ENCODE measurements around the gene ARHGAP8.

ARHGAP8 gene

DNA sequence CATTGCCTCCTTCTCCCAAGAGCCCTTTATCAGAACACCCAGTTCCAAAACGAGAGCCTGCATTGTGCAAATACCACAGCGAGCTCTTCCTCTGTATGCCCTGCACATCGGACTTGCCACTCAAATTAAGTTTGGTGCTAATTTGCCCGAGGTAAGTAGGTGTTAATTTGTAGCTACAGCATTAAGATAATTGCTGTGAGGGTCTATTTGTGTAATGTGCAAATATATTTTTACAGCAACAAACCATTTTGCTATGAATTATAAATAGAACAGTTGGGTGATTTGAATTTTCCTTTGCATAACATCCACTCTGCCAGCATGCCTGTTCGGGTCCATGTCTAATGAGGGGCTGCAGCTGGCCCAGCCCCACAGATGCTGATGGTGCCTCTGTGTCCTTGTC lies 8.1 kb downstream of the ARHGAP8 start:
- in situ Hi-C loops (cut with HindIII; ENCODE audit: low sequenced_read_pairs), result no loop called here

DNA sequence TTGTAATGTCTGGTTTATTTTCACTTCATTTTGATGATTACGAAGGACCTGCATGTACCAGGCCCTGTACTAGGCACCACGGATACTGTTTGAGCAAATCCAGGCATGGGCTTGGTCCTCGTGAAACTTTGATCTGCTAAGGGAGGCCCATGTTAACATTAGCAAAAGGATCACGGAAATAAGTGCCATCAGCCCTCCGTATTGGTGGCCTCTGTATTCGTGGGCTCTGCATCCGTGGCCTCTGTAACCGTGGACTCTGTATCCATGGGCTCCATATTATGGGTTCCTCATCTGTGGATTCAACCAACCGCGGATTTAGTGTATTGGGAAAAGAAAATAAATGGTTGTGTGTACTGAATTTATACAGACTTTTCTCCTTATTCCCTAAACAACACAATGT lies 8.7 kb downstream of the ARHGAP8 start:
- in situ Hi-C loops (cut with HindIII; ENCODE audit: low sequenced_read_pairs), result no loop called here

DNA sequence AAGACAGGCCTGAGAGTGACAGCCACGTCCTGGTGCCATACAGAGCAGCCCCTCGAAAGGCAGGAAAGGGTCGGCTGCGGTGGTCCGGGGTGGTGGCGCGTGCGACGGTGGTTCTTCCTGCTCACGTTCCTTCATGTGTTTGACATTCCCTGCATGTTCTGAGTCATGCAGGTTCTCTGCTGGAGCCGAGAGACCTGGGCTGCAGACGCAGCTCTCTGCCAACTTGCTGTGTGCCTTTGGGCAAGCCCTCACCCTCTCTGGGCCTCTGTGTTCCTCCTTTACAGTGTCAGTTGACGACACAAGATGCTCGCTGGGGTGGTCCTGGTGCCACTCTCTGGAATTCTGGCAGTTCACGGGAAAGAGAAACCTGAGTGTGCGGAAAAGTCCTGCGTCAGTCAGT lies 12.0 kb downstream of the ARHGAP8 start:
- in situ Hi-C loops (cut with HindIII; ENCODE audit: low sequenced_read_pairs), result no loop called here

DNA sequence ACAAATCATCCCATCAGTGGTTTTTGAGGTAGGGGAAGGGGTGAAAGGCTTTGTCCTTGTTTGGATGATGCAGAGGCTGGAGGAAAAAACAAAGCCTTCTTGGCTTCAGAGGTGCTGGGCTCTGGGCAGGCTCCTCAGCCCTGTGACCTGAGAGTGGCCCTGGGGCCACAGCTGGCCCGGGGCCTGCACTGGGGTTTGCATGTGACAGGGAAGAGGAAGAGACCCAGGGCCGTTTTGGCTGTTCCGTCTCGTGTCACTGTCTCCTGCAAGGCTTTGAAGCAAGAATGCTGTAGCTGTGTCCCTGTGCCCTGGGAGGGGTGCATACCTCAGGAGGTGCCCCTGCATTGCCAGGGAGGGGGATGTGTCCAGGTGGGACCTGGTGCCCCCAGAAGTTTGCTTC lies 12.6 kb downstream of the ARHGAP8 start:
- in situ Hi-C loops (cut with HindIII; ENCODE audit: low sequenced_read_pairs), result no loop called here

DNA sequence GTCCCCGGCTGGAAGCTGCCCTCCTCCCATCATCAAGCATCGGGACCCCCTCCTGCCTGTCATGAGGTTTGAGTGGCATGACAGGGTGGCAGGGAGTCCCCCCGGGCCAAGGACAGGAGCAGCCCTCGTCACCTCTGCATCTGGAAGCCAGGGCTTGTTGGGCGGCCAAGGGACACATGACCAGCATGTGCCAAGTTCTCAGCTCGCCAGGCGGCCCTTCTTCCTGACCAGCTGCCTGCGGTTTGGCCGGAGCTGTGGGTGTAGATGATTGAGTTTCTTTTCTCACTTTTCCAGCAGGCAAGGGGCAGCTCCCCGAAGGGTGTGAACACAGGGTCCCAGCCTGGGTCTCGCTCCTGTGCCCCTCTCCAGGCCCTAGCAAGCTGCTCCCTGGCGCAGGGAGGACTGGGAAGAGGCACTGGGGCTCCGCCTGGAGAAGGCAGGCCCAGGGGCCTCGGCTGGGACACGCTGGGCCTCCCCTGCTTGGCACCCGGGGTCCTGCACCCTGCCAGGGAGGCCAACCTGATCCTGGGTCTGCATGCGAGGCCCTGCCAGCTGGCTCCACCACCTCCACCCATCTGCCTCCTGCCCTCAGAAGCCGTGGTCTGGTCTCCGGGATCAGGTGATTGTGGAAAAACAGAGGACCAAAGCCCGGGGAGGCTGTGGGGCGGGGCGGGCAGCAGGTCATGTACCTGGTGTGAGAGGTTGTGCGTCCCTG lies 13.4 kb downstream of the ARHGAP8 start:
- in situ Hi-C loops (cut with HindIII; ENCODE audit: low sequenced_read_pairs), result no loop called here

DNA sequence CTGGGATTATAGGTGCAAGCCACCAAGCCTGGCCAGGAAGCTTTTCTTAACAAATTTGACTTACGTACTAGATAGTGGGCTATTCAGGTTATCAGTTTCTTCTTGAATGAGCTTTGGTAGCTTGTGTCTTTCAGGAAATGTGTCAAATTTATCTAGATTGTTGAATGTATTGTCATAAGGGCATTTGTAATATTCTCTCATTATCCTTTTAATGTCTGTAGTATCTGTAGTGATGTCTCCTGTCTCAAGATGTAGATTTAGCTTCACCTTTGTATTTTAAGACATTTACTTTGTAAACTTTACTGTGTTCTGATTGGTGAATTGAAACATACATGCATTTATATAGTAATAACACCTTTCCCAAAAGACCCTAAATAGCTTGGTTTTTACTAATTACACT lies 20.7 kb downstream of the ARHGAP8 start:
- in situ Hi-C loops (cut with HindIII; ENCODE audit: low sequenced_read_pairs), result no loop called here

DNA sequence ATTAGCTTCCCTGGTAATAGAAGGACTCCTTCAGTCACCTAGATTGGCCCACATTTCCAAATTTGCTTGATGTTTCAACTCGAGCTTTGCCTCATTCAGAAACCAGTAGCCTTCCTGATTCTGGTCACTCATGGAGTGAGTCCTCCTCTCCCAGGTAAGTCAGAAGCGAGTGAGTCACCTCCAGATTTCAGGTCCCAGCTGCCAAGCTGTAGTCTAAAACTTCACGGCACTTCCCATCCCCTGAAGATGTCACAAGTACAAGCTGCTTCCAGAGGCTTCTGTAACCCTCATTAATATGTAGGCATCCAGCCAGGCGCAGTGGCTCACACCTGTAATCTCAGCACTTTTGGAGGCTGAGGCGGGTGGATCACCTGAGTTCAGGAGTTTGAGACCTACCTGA lies 23.5 kb downstream of the ARHGAP8 start:
- in situ Hi-C loops (cut with HindIII; ENCODE audit: low sequenced_read_pairs), result no loop called here

DNA sequence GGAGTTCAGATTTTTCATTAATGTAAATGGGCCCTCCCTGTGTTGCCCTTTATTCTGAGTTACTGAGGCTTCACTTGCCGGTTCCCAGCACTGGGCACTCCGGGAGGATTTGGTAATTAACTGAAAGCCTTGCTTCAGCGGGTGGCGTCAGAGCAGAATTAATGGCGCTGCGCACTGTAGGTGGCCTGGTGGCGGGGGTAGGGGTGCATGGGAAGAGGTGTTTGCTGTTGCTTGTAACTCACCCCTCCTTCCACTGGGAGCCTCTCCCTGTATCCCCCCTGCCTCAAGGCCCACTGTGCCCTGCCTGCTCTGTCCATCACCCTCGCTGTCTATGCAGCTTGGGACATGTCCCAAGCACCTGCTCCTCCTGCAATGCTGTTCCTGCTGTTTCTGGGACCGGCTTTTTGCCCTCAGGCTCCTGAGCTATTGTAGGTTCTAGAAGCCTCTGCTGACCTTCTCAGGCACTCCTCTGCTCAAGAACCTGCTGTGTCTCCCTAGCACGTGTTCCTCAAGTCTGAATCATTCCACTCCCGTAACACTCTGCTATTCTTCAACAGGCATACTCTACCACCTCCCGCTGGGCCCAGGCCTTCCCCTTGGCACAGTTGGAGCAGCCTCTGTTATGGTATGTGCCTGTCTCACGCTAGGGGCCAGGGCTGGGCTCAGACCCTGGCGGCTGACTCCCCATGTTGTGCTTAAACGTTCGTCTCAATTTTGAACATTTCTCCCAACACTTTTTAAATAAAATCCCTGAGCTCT lies 24.4 kb downstream of the ARHGAP8 start:
- in situ Hi-C loops (cut with HindIII; ENCODE audit: low sequenced_read_pairs), result no loop called here

DNA sequence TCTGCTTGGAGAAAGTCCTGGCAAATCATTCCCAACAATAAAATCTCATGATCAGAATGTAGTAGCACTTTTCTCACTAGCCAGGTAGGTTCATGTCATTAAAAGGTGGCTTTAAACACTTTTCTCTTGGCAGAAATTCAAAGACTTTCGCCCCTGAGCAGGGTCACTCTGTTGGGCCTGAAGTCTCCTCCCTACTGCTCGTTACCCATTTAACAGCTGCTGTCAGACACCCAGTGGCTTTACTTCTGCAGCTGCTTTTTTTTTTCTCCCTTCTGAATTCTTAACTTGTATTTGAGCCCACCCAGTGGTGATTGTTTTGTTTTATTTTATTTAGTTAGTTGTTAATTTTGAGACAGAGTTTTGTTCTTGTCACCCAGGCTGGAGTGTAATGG lies 25.0 kb downstream of the ARHGAP8 start:
- in situ Hi-C loops (cut with HindIII; ENCODE audit: low sequenced_read_pairs), result no loop called here

DNA sequence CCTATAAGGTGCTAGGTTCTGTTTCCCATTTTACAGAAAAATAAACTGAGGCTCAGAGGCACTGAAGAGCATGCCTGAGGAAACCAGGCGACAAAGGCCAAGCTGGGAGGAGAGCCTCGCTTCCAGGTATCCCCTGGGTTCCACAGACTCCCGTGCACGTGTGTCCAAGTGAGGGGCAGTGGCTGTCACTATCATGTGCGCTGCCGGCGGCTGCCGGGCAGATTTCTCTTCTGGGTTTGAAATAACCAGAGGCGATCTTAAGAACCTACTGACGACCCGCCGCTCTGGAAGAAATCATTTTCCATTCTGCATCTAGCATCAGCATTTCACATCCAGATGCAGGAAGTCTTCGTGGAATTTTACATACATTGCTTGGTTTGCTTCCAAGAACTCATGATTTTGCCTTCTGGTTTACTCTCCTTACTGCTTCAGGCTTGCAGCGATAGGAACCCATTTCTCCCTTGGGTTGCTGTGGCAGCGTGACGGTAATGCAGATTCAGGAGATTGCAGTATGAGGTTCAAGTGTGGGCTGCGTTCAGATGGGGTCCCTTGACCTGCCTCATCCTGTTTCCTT lies 28.6 kb downstream of the ARHGAP8 start:
- in situ Hi-C loops (cut with HindIII; ENCODE audit: low sequenced_read_pairs), result no loop called here

DNA sequence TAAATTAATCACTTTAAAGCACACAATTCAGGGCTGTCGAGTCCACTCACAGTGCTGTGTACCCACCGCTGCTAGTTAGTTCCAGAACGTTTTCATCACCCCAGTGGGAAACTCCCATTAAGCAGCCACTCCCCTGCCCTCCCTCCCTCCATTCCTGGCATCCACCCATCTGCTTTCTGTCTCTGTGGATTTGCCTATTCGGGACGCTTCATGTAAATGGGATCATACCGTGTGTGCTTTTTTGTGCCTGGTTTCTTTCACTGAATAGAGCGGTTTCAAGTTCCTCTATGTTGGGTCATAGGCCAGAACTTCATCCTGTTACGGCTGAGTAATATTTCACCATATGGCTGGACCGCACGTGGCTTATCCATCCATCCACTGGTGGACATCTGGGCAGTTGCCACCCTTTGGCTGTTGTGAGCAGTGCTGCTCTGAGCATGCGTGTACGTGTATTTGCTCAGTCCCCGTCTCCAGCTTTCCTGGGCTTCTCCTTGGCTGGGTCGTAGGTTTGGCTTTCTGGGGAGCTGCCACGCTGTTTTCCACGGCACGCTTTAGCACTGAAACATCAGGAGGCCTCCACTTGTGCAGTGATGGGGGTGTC lies 30.1 kb downstream of the ARHGAP8 start:
- in situ Hi-C loops (cut with HindIII; ENCODE audit: low sequenced_read_pairs), result no loop called here

DNA sequence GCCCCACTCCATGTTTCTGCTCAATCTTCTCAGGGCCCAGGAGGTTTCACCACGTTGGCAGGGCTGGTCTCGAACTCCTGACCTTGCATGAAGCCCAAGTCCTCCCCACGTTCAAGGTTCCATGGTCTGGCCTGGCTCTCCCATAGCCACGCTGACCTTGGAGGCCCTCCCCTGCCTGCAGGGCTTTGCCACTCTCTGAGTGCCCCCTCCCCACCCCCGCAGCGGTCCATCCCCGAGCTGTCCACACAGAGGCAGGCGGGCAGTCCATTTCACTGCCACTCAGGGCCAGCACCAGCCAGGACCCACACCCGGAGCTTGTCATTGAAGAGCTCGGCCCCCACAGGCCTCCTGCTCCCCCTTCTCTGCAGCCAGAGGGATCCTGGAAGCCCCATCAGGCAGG lies 30.7 kb downstream of the ARHGAP8 start:
- in situ Hi-C loops (cut with HindIII; ENCODE audit: low sequenced_read_pairs), result no loop called here

DNA sequence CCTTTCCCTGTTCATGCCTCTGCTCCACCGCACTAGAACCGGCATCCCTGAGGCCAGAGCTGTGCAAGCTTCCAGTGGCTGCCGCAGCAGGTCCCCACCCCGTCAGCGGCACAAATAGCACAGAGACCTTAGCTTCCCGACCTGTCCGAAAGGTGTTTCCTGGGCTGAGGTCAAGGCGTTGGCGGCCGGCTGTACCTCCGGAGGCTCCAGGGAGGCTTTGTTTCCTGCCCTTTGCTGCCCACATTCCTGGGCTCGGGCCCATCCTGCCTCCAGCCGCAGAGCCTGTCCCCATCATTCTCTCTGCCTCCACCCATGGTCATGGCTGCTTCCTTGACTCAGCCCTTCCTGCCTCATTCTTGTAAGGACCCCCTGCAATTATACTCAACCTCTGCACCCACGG lies 31.2 kb downstream of the ARHGAP8 start:
- in situ Hi-C loops (cut with HindIII; ENCODE audit: low sequenced_read_pairs), result no loop called here

DNA sequence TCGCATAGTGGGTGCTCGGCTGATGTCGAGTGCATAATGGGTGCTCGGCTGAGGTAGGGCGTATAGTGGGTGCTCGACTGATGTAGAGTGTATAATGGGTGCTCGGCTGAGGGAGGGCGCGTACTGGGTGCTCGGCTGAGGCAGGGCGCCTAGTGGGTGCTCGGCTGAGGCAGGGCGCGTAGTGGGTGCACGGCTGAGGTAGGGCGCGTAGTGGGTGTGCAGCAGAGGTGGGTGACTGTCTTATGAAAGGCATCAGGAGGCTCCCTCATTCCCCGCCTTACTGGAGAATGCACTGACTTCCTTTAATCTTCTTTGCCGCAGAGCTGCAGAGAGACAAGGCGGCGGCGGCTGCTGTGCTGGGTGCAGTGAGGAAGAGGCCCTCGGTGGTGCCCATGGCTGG lies 33.8 kb downstream of the ARHGAP8 start:
- in situ Hi-C loops (cut with HindIII; ENCODE audit: low sequenced_read_pairs), result no loop called here

DNA sequence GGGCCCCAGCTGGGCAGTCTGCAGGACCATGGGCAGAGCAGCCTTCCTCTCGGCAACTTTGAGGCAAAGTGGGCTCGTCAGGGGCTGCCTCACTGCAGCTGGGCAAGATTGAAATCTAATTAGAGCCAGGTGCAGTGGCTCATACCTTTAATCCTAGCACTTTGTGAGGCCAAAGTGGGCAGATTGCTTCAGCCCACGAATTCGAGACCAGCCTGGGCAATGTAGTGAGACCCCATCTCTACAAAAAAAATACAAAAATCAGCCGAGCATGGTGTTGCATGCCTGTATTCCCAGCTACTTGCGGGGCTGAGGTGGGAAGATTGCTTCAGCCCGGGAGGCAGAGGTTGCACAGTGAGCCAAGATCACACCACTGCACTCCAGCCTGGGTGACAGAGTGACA lies 34.2 kb downstream of the ARHGAP8 start:
- in situ Hi-C loops (cut with HindIII; ENCODE audit: low sequenced_read_pairs), result no loop called here

DNA sequence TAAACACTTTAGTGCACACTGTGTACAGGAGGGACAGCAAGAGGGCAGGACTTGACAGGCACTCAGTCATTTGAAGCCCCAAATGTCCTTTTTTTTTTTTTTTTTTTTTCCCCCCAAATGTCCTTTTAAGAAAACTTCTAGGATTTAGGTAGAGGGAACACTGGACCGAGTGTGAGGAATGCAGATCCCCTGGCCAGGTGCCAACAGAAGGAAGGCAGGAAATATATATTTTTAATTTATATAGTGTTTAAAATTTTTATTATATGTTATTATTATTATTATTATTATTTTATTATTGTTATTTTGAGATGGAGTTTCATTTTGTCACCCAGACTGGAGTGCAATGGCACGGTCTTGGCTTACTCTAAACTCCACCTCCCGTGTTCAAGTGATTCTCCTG lies 35.5 kb downstream of the ARHGAP8 start:
- in situ Hi-C loops (cut with HindIII; ENCODE audit: low sequenced_read_pairs), result no loop called here

DNA sequence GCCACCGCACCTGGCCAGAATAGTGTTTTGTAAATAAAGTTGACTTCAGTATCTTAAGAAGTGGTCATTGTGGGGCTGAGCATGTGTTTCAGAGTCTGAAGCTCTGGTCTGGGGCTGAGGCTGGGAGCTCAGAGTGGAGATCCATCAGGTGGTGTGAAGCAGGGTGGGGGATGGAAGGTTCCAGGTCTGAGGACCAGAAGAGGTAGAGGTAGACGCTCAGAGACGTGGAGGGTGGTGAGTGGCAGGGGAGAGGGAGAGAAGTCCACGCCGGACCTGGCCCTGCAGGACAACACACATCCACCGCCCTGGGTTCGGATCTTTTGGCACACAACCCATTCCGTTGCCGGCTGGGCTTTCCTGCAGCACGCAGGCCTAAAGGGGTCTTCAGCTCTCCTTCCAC lies 40.7 kb downstream of the ARHGAP8 start:
- in situ Hi-C loops (cut with HindIII; ENCODE audit: low sequenced_read_pairs), result no loop called here

DNA sequence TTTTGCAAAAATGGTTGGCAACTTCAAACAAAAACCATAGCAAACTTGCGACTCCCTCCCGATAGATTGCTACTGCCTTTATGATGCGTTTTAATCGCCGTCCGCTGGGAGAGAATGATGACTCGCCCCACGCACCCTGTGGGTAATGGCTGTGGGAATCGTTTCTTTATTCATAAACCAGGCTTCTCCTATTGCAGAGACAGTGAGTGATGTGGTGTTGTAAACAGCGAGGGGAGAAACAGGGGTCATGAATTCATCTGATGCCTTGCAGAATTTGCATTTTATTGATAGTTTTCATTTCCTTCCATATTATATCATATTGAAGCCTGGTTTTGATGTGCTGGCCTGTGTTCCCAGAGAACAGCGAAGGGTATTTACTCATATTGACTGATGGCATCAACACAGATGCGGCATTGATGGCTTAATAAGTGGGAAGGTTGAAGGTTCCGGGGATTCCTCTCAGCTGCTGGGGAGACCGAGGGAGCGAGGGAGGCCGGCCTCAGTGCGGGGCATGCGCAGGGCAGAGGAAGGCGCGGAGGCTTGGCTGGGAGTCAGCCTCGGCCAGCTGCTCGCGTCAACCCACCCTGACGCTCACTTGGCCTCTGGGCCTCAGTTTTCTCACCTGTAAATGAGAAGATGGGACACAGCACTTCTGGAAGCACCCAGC lies 41.3 kb downstream of the ARHGAP8 start:
- in situ Hi-C loops (cut with HindIII; ENCODE audit: low sequenced_read_pairs), result no loop called here

DNA sequence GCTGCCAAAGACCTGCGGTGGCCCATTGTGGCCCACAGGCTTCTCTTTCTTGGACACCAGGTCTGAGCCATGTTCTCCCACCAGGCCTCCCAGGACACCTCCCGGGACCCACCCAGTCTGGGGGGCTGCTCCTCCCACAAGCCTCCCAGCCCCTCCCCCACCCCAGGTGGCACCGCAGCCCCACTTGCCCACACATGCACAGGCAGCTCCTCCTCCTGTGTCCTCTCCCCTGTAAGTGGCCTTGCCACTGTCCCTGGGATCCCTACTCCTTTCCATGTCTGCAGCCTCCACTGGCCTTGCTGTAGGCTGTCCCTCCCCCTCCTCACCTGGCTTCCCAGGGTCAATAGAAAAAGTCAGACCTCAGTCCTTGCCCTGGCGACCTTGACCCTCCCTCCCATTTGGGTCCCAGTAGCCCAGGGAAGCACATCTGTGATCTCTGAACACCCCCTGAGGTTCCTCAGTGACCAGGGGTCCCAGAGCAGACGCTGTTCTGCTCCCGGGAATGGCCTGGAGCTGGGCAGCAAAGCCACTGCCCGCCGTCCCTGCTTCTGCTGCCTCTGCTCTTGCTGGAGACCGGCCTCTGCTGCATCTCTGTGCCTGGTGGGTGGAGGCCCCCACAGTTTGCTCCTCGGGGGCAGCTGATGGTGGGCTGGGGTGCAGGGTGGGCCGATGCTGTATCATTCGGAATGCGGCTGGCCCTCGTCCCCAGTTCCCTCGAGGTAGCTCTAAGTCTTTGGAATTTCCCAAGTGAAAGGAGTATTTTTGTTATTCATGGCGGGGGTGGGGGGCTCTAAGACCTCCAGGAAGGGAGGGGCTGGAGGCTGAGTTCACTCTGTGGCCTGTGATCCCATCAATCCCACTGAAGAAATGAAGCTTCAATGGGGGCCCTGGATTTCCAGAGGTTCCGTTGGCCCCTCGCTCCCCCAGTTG lies 43.6 kb downstream of the ARHGAP8 start:
- in situ Hi-C loops (cut with HindIII; ENCODE audit: low sequenced_read_pairs), result no loop called here

DNA sequence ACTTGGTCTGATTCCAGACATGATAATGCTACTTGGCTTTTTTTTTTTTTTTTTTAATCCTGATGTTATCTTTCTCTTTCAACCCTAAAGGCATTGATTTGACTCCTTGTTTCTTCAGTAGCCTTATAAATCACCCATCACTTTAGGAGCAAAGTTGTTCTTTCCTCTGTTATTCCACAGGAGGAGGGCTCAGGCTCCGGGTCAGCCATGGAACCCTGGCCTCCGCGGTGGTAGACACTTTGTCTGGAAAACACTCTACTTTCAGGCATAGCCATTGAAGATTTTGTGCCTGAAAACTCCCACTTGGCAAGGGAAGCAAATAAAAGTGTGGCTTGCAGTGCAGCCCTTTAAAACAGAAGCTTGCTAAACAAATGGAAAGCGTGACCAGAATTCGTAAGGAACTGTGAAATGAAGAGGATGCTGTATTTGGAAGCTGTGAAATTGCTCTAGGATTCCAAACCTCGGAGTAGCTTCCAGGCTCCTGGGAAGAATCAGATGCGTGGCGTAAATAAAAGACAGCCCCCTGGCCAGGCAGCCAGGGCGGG lies 44.9 kb downstream of the ARHGAP8 start:
- in situ Hi-C loops (cut with HindIII; ENCODE audit: low sequenced_read_pairs), result no loop called here

All from DLD1 (cell line).